T-helper 2 cell treated with Interferon-gamma antibody and Interleukin-4, amounts not matched to agents 100 ng/mL and 5 ng/mL, for 36 hours (primary cell): ENCODE measurements around the gene AGPAT4. TPM values are rescaled to one million over a fixed set of nuclear protein-coding genes. Genes with fewer than 3 reads are reported as not detected.

ENCODE experiments used
- intact Hi-C: fragments of 100-400 bp; cut with micrococcal nuclease; formaldehyde crosslinking; loops from one replicate; pipeline ENCODE4 v1.15.1; 2023
- total RNA-seq: library from RNA; stranded (reverse); gene quantifications from 2 replicates; pipeline ENCODE4 v1.2.3, GENCODE V29; 2022

AGPAT4 gene
- total RNA-seq, 1 donor from 2014 or later = 12.5 TPM

DNA sequence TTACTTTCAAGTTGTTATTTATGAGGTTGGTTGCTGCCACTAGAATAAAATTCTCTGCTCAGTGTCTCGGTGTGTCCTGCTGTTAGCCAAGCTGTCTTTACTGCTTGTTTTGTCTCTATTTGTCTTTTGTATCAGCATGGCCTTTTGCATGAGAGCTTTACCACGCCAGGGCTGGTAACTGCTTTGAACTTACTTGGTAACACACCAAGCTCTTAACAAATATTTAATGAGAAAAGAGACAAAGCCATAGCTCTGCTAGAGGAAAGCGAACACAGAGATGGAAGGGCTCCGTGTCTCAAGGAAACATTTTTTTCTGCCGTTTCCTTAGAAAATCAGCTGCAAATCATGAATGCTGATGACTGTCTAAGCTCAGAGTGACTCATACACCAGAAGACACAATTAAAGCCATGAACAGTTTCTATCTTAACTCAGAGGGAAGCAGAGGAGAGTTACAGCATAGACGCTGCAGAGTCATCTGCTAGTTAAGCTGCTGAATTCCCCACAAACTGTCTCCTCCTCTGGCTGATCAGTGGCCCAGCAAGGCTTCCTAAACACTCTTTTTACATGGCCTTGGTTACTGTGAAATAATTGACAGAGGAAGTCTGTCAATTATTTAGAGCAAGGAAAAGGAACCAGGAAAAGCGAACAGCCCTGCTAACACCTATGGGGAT is 44.8 kb downstream of the AGPAT4 start:
- intact Hi-C loops = loop anchor here (5.0 kb wide), 2 partner anchors 117 to 237 kb away; partner anchors contain the start of gene MAP3K4

DNA sequence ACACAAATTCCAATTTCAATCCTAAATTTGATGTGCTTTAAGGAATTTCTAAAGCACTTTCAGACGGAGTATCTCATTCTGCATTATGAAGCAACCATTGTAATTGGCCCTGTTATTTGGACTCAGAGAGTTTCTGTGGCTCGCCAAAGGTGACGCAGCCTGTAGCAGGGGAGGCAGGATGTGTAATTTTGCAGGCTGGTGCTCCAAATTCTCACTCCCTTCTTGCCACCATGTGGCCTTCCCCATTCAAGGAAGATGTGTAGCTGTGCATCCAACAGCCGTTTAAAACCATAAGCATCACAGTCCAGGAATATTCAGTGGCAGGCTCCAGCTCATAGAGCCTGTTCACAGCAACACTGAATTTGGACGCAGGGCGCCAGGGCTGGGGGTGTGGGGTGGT is 45.8 kb downstream of the AGPAT4 start:
- intact Hi-C loops = loop anchor here (5.0 kb wide), 2 partner anchors 116 to 236 kb away; partner anchors contain the start of gene MAP3K4

- intact Hi-C loops = loop anchor here (5.0 kb wide), 2 partner anchors 115 to 235 kb away; partner anchors contain the start of gene MAP3K4
These were observed 46.6 kb downstream of the AGPAT4 start for GRCh38 chr6:161227004-161227960.

GRCh38 chr6:161226009-161226964 is 47.6 kb downstream of the AGPAT4 start:
- intact Hi-C loops = loop anchor here (1.0 to 5.0 kb wide), 4 partner anchors 48 to 234 kb away; partner anchors contain the start of genes AGPAT4 and MAP3K4

DNA sequence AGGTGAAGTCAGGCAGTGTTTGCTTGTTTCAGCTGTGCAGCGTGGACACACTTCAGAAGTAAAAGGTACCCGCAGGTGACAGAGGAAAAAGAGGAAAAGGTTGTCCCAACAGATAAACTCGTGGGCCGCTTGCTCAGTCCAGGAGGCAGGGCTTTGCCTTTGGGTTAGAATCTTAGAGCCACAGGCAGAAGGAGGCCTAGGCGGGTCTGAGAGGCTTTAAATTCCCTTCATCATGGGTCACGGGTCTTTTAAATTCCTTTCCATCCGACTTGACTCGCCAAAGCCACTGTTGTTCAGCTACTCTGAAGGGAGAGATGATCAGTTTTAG is 48.2 kb downstream of the AGPAT4 start:
- intact Hi-C loops = loop anchor here (1.0 to 5.0 kb wide), 4 partner anchors 49 to 233 kb away; partner anchors contain the start of genes AGPAT4 and MAP3K4

DNA sequence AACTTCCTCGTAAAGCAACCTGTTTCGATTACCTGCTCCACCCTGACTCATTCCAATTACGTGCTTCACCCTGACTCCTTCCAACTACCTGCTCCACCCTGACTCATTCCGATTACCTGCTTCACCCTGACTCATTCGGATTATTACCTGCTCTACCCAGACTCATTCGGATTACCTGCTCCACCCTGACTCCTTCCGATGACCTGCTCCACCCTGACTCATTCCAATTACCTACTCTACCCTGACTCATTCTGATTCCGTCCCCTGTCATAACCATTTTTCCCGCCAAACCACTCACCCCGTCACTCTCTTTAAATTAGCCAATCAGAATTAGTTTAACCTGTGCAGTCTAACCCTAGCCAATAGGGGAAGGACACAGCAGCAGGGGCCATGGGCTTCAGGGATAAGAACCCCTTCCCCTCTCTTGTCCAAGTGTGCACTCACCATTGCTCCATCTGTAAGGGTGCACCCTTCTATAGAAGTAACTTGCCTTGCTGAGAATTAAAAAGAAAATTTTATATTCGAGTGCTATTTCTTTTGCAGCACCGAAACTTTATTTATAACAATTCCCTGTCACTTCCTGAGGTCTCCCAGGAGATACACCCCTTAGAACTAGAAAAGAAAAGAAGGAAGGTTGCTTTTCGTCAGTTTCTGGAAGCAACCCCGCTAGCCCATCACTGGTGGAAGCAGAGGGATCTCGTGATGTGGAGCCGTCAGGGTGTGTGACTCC is 48.7 kb downstream of the AGPAT4 start:
- intact Hi-C loops = loop anchor here (5.0 kb wide), 2 partner anchors 113 to 233 kb away; partner anchors contain the start of gene MAP3K4

DNA sequence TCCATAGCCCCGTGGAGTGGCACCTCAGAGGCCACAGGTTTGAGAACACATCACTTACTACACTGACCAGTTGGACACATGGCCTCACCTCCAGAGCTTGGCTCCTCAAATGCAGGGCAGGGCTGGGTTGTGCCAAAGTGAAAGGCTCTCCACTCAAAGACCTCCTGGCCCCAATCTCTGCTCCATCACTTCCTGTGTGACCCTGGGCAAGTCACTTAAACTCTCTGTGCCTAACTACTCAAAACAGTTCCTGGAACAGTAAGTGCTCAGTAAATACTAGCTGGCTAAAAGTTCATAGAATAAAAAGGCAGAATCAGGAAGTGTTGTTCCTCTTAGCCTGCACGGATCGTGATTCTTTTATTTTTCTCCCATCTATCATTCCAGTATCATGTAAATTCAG is 50.2 kb downstream of the AGPAT4 start:
- intact Hi-C loops = no loop called here

- intact Hi-C loops = no loop called here
These were observed 51.1 kb downstream of the AGPAT4 start for GRCh38 chr6:161222706-161223234.

DNA sequence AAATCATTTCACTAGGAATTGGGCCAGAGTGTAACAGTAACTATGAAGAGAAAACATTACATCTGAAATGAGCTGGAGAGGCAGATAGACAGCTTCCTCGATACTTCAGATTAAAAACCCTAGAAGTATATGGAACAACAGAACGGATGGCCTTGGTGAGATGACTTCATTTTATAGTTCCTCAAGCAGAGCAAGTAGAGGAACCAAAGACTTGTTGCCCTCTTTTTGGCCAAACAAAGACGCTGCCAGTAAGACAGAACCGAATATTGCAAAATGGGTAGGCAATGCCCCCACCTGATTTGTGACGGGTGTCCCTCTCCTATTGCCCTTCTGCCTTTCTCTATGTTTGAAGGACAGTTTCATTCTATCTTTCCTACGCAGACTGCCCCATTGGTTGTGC is 53.5 kb downstream of the AGPAT4 start:
- intact Hi-C loops = no loop called here

DNA sequence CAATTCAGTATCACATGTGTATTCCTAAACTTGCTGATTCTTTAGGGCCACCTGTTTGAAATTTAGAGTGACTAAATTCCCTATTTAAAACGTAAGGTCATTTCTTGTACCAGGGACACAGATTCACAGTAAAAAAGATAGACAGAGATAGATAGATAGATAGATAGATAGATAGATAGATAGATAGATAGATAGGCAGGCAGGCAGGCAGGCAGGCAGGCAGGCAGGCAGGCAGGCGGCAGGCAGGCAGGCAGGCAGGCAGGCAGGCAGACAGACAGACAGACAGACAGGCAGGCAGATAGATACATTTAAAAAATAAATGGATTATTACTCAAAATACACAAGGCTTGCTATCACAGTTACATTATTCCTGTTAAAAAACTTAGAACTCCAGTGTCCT is 54.2 kb downstream of the AGPAT4 start:
- intact Hi-C loops = no loop called here

DNA sequence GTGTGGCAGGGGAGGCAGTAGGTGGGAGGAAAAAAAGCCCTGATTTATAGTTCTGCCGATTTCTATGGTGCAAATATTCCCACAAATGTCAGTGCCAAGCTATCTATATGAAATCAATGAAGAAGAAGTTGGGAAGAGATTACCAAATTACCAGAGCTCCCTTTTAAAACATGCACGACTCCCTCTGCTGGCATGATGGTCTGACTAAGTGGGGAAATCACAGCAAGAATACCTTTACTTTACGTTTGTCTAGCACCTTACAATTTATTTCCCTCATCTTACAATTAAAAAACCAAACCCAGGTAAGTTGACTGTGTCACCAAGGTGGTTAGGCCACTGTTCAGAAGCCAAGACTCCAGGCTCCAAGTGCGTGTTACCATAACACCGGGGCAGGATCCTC is 55.6 kb downstream of the AGPAT4 start:
- intact Hi-C loops = no loop called here

DNA sequence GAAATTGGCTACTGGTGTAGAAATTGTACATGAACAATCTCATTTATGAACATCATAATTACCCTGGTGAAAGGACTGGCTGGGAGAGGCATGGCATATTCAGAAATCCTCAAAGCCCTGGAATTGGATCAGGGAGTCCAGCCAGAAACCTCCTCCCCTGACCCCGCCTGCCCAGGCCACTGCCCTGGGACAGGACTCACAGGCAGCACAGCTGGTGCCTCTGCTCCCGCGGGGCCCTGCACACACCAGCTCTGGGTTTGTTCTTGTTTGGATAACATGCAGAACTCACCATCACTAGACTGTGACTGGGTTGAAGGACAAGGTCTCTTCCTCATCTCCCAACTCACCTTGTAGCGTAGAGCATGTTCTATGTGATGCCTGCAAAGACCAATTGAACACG is 56.2 kb downstream of the AGPAT4 start:
- intact Hi-C loops = no loop called here

DNA sequence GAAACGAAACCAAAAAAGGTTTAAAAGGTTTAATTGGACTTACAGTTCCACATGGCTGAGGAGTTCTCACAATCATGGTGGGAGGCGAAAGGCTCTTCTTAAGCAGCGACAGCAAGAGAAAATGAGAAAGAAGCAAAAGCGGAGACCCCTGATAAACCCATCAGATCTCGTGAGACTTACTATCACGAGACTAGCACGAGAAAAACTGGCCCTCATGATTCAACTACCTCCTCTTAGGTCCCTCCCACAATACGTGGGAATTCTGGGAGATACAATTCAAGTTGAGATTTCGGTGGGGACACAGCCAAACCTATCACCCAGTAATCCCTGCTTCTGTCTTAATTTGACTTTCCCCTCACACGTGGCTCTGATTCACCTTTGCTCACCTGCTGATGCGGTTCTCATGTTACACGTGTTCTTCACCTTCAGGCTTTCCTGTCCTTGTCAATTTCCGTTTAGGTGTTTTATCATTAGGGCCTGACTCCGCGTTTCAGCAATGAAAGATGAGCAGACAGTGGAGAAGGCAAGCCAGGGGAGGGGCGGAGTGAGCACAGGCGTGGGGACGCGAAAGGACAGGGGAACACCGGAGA is 57.1 kb downstream of the AGPAT4 start:
- intact Hi-C loops = no loop called here

DNA sequence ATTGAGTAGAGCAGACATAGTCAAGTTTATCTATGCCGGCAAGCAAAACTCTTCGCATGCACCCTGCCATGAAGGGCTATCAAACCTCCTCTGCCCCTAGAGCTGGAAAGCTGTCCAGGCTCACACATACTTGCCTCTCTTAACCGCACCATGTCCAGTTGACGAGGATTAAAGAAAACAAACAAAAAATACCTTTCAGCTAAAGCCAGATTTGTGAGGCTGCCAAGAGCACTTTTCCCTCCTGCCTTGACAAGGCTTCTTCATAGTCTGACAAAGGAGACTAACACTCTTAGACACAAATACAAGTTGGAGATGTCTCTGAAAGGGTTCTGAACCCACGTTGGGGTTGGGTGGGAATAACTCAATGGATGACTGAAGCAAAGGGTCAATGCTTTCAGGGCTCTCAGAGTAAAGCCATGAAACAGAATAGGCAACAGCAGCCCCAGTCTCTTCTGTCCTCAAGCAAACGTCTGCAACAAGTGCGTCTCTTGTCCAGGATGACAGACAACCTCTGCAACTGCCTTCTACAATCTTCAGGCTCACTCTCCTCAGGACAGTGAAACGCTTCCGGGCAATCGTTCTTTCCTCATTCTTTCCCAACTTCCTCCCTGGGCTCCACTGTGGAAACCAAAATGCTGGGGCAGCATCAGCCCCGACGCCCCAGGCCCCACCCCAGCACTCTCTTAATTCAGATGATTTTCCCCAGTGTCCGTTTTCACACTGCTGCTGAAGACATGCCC is 57.8 kb downstream of the AGPAT4 start:
- intact Hi-C loops = no loop called here

GRCh38 chr6:161215193-161215592 is 58.7 kb downstream of the AGPAT4 start:
- intact Hi-C loops = no loop called here

DNA sequence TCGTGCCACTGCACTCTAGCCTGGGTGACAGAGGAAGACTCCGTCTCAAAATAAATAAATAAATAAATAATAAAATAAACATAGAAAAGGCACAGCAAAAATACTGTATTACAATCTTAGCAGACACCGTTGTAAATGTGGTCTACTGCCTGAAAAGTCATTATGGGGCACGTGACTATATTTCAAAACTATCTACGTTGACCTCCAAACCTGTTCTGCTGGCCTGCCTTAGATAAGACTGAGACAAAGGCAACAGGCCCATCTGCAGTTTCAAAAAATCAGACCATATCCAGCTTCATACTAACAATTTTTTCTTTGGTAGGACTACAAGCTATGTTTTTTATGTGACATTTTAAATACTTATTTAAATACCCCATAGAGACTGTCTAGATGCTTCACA is 59.1 kb downstream of the AGPAT4 start:
- intact Hi-C loops = no loop called here

DNA sequence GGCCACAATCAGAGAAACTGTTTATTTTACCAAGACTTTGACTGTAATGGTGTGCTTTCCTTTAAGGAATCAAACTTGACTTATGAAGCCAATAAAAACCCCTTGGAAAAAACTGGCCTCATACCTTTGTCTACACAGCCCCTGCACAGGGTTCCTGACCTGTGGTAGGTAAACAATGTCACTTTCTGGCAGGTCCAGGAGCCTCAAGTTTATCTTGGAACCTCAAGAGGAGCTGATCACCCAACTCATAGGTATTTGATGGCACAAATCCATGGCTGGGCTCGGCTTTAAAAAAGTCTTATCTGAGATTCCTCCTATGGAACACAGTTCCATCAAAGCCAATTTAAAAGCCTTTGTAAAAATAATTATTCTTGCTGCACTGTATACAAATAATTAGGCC is 61.0 kb downstream of the AGPAT4 start:
- intact Hi-C loops = no loop called here

DNA sequence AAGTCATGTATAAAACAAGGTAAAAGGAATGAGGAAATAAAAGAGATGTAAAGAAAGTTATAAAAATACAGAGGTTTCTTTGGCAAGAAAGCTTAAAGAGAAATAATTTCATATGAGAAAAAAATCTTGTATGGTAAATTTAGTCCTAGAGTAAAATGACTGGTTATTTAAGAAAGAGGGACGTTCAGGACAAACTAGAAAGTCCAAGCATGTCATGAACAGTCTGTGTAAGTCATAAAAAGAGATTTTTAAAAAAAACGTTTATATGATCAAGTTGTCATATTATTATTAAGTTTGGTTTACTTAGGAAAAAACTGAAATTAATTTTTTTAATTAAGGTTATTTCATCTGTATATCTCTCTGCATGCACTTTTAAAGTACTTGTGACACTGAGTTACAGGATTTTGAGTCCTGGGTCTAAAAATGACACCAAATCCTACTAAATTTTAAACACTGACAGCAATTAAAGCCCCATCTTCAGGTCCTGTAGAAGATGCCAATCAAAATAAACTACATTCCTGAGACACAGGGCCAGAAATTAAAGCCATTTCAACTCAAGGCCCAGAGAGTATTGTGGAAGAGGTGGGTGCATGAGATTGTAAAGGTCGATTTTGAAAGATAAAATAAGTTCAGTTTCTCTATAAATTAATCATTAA is 62.4 kb downstream of the AGPAT4 start:
- intact Hi-C loops = no loop called here
